Caco-2 (cell line): Measurements from ENCODE around the gene CACNA1C. TPM values are rescaled to one million over a fixed set of nuclear protein-coding genes. Genes with fewer than 3 reads are reported as not detected.

ENCODE experiments used
- BruUV-seq: library from RNA; stranded (reverse); fragments of 400-500 nt; replicated peaks from 2 replicates; lab custom pipeline; 2021; lab: Mats Ljungman, UMichigan
- CTCF ChIA-PET: fragments of 300-600 bp; sonication (Branson Sonifier 250); formaldehyde crosslinking; loops from one replicate; lab custom pipeline; 2022; ENCODE audit warnings: antibody characterized with exemption; lab: Charles Lee
- POLR2A ChIA-PET: fragments of 300-600 bp; sonication (Branson Sonifier 250); formaldehyde crosslinking; loops from one replicate; lab custom pipeline; 2022; ENCODE audit warnings: antibody characterized with exemption; lab: Charles Lee
- DNase-seq, 2 experiments: peaks; one replicate each; pipeline versions ENCODE4 v3.0.0 to v3.0.0-alpha.2; 2020 to 2022
- H3K27me3 ChIP-seq: replicated peaks from 2 replicates; pipeline ENCODE4 v1.6.0; 2011; ENCODE audit warnings: low read length; ENCODE audit not compliant: control insufficient read depth, insufficient read depth
- H3K36me3 ChIP-seq: 2 replicates; pipeline ENCODE4 v1.5.1; 2011; ENCODE audit warnings: low read length; ENCODE audit not compliant: control insufficient read depth, insufficient read depth
- H3K4me1 ChIP-seq: fragments of 250-450 bp; sonication (Bioruptor Pico); 2 replicates; pipeline ENCODE4 v1.5.1; 2020; ENCODE audit warnings: mild to moderate bottlenecking
- H3K4me3 ChIP-seq: 2 replicates; pipeline ENCODE4 v1.5.1; 2011; ENCODE audit warnings: low read depth, mild to moderate bottlenecking, control low read depth, low read length
- H3K9me3 ChIP-seq: fragments of 250-450 bp; sonication (Bioruptor Pico); 2 replicates; pipeline ENCODE4 v1.5.1; 2020; ENCODE audit warnings: mild to moderate bottlenecking, moderate library complexity
- H3K27ac Mint-ChIP-seq: one replicate; pipeline ENCODE4 v1.8.0; 2022; ENCODE audit warnings: mixed read lengths; ENCODE audit not compliant: unreplicated experiment
- H3K27me3 Mint-ChIP-seq: one replicate; pipeline ENCODE4 v1.8.0; 2022; ENCODE audit warnings: mixed read lengths; ENCODE audit not compliant: insufficient read depth, unreplicated experiment
- H3K36me3 Mint-ChIP-seq: one replicate; pipeline ENCODE4 v1.8.0; 2022; ENCODE audit warnings: mild to moderate bottlenecking, mixed read lengths; ENCODE audit not compliant: insufficient read depth, unreplicated experiment
- H3K4me1 Mint-ChIP-seq: one replicate; pipeline ENCODE4 v1.8.0; 2022; ENCODE audit warnings: low read depth, mixed read lengths; ENCODE audit not compliant: unreplicated experiment
- H3K4me3 Mint-ChIP-seq: one replicate; pipeline ENCODE4 v1.8.0; 2022; ENCODE audit warnings: mild to moderate bottlenecking, moderate library complexity, mixed read lengths; ENCODE audit not compliant: unreplicated experiment
- H3K9me3 Mint-ChIP-seq: one replicate; pipeline ENCODE4 v1.8.0; 2022; ENCODE audit warnings: mixed read lengths; ENCODE audit not compliant: unreplicated experiment
- intact Hi-C: fragments of 100-400 bp; cut with micrococcal nuclease; formaldehyde crosslinking; loops from one replicate; pipeline ENCODE4 v1.10.0; 2022; ENCODE audit not compliant: unreplicated experiment
- total RNA-seq: library from RNA; stranded (reverse); gene quantifications from 2 replicates; pipeline ENCODE4 v1.2.3, GENCODE V29; 2022
- TF ChIP-seq, protein P1 (sequence below), 2 experiments: fragments of 200-600 bp in 1 of 2; IDR thresholded peaks; 1 replicate in 1 of 2; 2 replicates in 1 of 2; pipeline versions ENCODE4 v1.5.1 to v1.8.0; 2011 to 2022; ENCODE audit warnings: antibody characterized with exemption in 1 of 2, control low read depth in 1 of 2, inconsistent platforms in 1 of 2, low read depth in 1 of 2, low read length in 1 of 2, mild to moderate bottlenecking in 1 of 2, moderate library complexity in 1 of 2; ENCODE audit not compliant: insufficient read depth in 1 of 2, severe bottlenecking in 1 of 2, unreplicated experiment in 1 of 2

CACNA1C gene
- total RNA-seq, 1 experiment from 2014 or later, result not detected

DNA sequence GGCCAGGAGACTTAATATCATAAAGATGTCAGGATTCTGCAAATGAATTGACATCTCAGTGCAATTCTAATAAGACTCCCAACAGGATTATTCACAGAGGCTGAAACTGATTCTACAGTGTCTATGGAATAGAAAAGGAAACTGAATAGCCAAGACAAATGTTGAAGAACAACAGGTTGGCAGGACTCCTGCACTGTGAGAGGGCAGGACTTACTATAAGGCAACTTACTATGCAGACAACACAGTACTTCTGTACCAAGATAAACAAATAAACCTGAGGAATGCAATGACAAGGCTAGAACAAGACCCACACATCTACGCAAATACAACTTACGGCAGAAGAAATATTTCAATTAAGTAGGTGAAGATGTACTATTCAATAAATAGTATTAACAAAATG lies 609.7 kb downstream of the CACNA1C start:
- Histone ChIP-seq H3K36me3 (no peaks in the 10 kb centered on the region), H3K4me3 (no peak overlapping the region), H3K9me3 (no peaks in the 10 kb centered on the region), H3K4me1 (no peaks in the 10 kb centered on the region), H3K27me3 (no peaks in the 10 kb centered on the region)
- H3K4me3 Mint-ChIP-seq, result no peak overlapping the region
- ChIA-PET CTCF (no interaction called here), POLR2A (no interaction called here)
- no peaks in the 10 kb centered on the region for H3K36me3 Mint-ChIP-seq
- peaks cover 39% of the 10 kb centered on the region for H3K27me3 Mint-ChIP-seq
- H3K4me1 Mint-ChIP-seq, result no peaks in the 10 kb centered on the region
- H3K27ac Mint-ChIP-seq, result no peak overlapping the region
- DNase-seq, result no peak
- TF ChIP-seq, protein P1, sequence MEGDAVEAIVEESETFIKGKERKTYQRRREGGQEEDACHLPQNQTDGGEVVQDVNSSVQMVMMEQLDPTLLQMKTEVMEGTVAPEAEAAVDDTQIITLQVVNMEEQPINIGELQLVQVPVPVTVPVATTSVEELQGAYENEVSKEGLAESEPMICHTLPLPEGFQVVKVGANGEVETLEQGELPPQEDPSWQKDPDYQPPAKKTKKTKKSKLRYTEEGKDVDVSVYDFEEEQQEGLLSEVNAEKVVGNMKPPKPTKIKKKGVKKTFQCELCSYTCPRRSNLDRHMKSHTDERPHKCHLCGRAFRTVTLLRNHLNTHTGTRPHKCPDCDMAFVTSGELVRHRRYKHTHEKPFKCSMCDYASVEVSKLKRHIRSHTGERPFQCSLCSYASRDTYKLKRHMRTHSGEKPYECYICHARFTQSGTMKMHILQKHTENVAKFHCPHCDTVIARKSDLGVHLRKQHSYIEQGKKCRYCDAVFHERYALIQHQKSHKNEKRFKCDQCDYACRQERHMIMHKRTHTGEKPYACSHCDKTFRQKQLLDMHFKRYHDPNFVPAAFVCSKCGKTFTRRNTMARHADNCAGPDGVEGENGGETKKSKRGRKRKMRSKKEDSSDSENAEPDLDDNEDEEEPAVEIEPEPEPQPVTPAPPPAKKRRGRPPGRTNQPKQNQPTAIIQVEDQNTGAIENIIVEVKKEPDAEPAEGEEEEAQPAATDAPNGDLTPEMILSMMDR (IDR thresholded peaks at IDR 0.05; ENCODE audit: insufficient read depth in 1 of 2, low read depth in 1 of 2, low read length in 1 of 2, severe bottlenecking in 1 of 2, unreplicated experiment in 1 of 2), result no peak
- no peaks in the 10 kb centered on the region for H3K9me3 Mint-ChIP-seq
- no TSS peak for BruUV-seq
- intact Hi-C loops, result no loop called here

DNA sequence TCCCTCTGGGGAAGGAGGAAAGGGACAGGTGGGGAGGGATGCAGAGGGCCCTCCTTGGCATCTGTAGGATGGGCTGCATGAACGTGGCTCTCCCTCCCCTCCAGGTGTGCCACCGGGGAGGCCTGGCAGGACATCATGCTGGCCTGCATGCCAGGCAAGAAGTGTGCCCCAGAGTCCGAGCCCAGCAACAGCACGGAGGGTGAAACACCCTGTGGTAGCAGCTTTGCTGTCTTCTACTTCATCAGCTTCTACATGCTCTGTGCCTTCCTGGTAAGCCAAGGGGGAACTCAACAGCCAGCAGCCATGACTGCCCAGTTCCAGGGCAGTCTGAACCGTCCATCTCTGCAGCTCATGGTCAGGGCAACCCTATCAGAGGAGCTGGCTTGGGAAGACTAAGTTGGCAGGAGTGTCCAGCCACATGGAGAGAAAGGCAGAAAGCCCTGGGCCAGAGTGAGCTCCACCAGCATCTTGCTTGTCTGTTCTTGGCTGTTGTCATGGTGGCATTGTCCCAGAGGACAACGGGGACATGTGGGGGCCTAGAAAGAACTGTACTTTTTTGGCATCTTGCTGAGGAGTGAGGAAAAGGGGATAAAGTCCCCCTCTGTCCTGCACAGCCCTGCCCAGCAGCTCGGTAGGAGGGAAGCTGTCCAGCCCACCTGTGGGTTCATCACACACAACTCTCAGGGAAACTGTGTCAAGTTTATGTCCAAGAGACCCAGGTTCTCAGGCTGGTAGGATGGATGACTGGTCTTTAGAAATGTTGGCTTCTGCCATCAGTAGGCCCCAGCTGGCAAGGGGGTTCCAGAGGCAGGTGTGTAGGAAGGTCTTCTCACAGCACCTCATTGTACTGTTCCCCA lies 612.2 kb downstream of the CACNA1C start:
- Mint-ChIP-seq H3K9me3 (no peaks in the 10 kb centered on the region), H3K27ac (no peak overlapping the region), H3K4me1 (no peaks in the 10 kb centered on the region), H3K36me3 (no peaks in the 10 kb centered on the region), H3K4me3 (no peak overlapping the region), H3K27me3 (peaks cover 41% of the 10 kb centered on the region)
- H3K4me1 ChIP-seq, result no peaks in the 10 kb centered on the region
- no TSS peak for BruUV-seq
- DNase-seq, result peak in 1 of 2 experiments; percentile 31
- CTCF ChIA-PET, result no interaction called here
- H3K4me3 ChIP-seq, result no peak overlapping the region
- intact Hi-C loops, result no loop called here
- no peaks in the 10 kb centered on the region for H3K36me3 ChIP-seq
- peaks cover 1% of the 10 kb centered on the region; the same call in 1 of the 2 replicates for H3K27me3 ChIP-seq
- H3K9me3 ChIP-seq, result no peaks in the 10 kb centered on the region
- TF ChIP-seq, protein P1 (IDR thresholded peaks at IDR 0.05; ENCODE audit: insufficient read depth in 1 of 2, low read depth in 1 of 2, low read length in 1 of 2, severe bottlenecking in 1 of 2, unreplicated experiment in 1 of 2), result no peak
- POLR2A ChIA-PET, result no interaction called here

DNA sequence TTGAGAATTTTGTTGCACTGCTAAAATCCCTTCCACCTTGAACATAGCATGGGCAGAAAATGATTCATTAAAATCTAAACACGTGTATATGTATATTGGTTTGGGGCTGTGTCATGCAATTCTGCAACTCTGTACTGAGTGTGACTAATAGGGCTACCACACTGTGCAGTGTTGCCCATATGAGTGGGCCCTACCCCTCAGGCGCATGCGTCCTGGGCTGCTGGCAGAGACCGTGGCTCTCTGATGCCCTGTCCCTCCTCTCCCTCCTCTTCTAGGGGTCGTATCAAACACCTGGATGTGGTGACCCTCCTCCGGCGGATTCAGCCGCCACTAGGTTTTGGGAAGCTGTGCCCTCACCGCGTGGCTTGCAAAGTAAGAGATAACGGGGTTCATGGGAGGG lies 613.6 kb downstream of the CACNA1C start:
- POLR2A ChIA-PET, result no interaction called here
- TF ChIP-seq, protein P1 (IDR thresholded peaks at IDR 0.05; ENCODE audit: insufficient read depth in 1 of 2, low read depth in 1 of 2, low read length in 1 of 2, severe bottlenecking in 1 of 2, unreplicated experiment in 1 of 2), result no peak
- no TSS peak for BruUV-seq
- no peak overlapping the region for H3K4me3 Mint-ChIP-seq
- peaks cover 1% of the 10 kb centered on the region; the same call in 1 of the 2 replicates for H3K27me3 ChIP-seq
- H3K9me3 ChIP-seq, result no peaks in the 10 kb centered on the region
- CTCF ChIA-PET, result no interaction called here
- no peaks in the 10 kb centered on the region for H3K4me1 Mint-ChIP-seq
- no peak overlapping the region for H3K27ac Mint-ChIP-seq
- no peaks in the 10 kb centered on the region for H3K36me3 ChIP-seq
- DNase-seq, result peak in 1 of 2 experiments; percentile 13
- intact Hi-C loops, result no loop called here
- no peaks in the 10 kb centered on the region for H3K4me1 ChIP-seq
- no peaks in the 10 kb centered on the region for H3K9me3 Mint-ChIP-seq
- no peaks in the 10 kb centered on the region for H3K36me3 Mint-ChIP-seq
- no peak overlapping the region for H3K4me3 ChIP-seq
- peaks cover 42% of the 10 kb centered on the region for H3K27me3 Mint-ChIP-seq
